ENCODE data around the gene TLX2.

TLX2 gene

DNA sequence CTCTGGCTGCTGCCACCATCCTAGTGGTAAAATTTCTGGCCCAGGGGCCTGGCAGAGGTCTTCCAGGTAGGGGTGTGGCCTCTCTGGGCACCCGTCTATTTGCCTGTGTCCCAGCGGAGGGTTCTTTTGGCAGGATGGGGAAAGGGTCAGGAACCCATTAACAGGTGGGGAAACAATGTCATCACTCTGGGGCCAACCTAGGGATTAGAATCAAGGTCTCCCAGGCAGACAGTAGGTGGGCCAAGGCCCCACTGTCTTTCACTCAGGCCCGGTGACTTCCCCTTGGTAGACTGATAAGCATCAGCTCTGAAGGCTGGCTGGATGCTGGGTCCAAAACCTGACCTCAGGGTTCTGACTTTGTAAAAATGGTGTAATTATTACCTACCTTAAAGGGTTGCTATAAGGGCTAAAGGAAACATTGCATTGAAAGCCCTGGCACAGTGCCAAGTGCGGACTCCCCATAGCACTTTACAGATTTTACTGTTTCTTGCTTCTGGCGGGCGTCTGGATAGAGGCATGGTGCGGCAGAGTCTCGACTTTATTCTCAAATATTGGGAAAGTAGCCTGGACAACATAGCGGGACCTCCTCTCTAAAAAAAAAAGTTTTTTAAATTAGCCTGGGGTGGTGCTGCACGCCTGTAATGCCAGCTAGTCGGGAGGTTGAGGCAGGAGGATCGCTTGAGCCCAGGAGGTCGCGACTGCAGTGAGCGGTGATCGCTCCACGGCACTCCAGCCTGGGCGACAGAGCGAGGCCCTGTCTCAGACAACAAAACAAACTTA is 17.1 kb upstream of the TLX2 start:
- no peak for DNase-seq (ENCODE audit: low spot score)

DNA sequence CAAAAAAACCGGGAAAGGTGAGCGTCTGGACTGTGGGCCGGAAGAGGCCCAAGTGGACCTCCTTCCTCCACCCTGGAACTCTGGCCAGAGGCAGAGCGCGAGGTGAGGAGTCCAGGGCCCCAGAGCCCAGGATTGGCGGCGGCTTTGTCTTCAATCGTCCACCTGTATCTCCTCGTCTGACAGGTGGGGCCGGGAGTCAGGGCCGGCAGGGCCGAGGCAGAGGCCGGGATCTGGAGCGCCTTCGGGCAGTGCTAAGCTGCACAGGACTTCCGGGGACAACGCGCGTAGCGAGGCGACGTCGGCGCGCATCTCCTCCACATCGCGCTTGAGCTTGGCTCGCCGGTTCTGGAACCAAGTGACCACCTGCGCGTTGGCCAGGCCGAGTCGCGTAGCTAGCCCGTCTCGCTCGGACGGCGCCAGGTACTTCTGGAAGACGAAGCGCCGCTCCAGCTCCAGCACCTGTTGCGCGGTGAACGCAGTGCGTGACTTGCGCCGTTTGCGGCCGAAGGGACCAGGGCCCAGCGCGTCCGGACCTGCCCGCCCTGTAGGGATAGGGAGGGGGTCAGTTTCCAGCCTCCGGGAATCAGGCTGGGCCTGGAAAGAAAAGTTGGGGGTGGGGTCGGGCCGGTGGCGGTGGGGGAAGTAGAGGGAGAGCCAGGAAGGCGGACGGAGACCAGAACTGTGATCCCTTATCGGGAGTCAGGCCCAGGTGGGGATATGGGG is 16.3 kb upstream of the TLX2 start:
- no peak for DNase-seq (ENCODE audit: low spot score)

DNA sequence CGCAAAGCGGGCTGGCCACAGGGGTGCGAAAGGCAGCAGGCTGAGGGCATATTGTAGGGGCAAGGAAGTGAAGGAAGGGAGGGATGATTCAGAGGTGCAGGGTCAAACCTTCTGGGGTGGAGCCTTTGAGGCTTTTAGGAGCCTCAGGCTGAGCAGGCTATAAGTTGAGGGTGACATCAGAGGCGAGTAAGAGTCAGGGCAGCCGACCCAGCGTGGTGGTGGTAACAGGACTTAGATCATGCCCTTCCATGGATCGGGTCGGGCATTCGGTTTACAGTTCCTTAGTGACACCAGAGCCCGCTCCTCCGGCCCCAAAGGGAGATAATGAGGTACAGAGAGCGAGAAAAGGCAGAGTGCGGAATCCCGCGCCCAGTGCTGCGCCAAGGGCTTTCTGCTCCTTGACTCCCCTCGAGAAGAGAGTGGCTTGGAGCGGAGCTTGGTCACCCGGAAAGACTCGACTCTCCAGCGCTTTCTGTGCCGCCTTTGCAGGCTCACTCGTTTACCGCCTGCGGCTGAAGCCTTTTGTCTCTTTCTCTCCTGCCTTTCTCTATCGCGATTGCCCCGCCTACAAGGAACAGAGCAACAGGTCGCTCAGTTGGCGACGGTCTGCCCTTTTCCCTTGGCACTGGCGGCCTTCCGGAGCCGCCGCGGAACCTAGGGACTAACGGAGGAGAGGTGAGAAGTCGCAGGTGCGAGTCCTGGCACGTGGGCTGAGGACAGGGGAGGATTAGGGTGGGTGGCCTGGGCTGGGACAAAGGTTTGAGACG is 15.6 kb upstream of the TLX2 start:
- DNase-seq (ENCODE audit: low spot score), result peak; percentile 45

DNA sequence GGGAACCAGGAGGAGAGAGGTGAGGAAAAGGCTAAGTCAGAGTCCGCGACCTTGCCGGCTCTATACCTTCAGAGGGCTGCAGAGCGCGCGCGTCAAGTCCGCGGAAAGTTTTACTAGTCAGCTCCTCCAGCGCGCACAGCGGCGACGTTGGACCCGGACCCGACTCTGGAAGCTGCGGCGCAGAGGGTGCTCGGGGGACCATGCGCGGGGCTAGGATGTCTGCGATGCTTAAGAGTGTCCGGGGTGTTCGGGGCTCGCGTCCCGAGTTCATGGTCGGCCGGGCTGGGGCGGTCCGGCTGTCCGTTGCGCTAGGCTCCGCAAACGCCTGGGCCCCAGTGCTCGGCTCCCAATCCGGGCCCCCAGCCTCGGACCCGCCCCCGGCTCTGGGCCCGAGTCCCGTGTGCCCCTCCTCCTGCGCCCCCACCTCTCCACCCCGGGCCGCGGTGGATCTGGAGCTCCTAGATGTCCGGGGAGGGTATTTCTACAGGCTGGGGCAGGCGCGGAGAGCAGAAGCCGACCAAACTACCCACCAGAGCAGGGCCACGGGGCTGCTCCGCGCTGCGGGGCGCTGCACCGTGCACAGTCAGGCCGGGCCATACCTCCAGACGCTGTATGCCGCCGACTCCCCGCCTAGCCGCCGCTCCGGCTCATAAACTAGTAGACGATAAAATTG is 14.8 kb upstream of the TLX2 start, which contains the start of gene LBX2:
LBX2 (minus strand) TSS at position 337 of the 673 bp plus-strand sequence; CDS start at position 271, 66 bp downstream.
- no peak for DNase-seq (ENCODE audit: low spot score)

DNA sequence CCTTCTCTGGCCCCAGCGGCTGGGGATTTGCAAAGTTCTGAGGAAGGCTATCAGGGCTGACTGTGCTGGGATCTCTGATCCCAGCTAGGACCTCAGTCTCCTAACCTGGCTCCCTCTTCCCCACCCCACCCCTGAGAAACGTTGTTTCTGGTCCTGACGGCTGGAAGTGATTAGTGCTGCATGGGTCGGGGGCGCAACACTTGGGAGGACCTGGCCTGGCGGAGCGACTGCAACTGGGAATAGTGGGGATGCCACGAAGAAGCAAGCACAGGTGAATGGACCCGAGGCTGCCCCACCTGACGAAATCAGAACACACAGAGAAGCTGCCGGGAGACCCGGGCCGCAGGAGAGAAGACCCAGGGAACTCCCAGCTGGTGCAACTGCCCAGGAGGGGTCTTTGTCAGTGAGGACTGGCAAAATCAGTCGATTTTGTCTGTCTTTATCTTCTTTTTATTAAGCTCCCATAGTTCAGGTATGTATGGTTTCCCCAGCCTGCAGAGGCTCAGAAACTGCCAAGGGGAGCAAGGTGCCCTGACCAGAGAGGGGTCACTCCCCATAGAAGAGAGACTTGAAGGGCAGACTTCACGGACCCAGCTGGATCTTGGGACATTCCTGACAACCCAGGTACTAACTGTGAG is 14.2 kb upstream of the TLX2 start:
- no peak for DNase-seq (ENCODE audit: low spot score)

DNA sequence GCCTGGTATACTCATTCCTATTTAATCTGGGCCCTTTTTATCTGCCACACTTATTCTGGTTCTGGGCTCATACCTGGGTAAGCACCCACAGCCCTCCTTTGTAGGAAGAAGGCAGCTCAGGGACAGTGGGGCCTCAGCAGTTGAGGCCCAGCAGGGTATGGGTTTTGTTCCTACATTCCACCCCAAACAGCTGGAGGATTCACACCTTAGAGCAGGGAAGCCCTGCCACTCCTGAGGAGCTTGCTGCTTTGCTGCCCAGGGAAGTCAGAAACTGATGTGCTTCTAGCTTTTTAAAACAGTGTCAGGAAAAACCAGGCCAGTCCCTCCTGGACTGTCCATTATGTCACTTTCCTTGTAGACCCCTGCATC is 13.7 kb upstream of the TLX2 start:
- DNase-seq (ENCODE audit: low spot score), result no peak

DNA sequence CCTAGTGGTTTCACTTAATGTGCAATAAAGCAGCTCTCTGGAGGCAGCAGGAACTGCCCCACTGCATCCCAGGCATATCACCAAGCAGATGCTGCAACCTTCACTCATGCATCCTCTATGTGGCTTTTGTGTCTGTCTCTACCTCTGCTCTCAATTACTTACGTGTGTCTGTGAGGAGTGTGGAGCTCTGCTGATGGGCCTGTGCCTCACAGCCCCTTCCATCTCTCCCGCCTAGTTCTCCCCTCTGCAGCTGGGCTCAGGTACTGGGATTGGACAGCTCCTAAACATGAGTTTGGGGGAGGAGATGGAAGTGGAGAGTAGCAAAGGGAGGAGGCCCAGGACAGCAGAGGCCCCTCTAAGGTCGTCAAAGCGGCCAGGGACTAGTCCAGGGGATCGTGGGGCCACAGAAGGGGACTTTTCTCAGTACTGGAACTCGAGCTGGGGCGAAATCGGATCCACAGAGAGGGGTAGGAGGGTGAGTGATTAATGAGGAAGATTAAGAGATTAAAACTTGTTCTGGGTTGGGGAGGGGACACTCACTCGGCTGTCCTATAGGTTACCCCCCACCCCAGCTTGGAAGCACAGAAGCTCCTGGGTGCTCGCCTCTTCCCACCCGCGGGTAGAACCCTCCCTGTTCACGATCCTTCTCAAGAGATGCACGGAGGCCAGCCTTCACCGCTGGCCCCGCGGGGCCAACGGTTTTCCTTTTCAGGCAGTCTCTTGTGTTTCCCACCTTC is 12.7 kb upstream of the TLX2 start:
- no peak for DNase-seq (ENCODE audit: low spot score)

DNA sequence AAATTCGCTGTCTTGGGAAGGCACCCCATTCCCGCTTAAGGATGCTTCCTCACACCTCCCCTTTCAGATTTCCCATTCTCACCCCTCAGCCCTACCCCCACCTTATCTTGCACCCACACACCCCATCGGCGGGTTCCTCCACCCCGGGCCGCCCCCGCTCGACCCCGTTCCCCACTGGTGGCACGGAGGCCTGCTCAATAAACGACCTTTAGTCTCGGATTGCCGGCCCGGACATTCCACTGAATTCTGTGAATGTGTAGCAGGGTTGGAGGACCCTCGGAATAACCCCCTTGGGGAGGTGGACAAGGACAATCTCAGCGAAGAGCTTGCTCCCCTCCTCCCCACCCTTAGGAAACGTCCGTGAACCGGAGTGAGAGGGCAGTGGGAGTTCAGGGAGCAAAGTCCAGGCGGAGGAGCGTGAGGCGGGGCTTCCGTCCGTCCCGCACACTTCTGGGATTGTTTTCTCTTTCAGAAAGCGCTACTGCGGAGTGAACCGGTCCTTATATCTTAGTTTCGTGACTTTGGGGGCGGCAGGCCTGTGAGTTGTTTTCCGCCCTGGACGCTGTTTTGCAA is 12.0 kb upstream of the TLX2 start:
- DNase-seq (ENCODE audit: low spot score), result no peak

DNA sequence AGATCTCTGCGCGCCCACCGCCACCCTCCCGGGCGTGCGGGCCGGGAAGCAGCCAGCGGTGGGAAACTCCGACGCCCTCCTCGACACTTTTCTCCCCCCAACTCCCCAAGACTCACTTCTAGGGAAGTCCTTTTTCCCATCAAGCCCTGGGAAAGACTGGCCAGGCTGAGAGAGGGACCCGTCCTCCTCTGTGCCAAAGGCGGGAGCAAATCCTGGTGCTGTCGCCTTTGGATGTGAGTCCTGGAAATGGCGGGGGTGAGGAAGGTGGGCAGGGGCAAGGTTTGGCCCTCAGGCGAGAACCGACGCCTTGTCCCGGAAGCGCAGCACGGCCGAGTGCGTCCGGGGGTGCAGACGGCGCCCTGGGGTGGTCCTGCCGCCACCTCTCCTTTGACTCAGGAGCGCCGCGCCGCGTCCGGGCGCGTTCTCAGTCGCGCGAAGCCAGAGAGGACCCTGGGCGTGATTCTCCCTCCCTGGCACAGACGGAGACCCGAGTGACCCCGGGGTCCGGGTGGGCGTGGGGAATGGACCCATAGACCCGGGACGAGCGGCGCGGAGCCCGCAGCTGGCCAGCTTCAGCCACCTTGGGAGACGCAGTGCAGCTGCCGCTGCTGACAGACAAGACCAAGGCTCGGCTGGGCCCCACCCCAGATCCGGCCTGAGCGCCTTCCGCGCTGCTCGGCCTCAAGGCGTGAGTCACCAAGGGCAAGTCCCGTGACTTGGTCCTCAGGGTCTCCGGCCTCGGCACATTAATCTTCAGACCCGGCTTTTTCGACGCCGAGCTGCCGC is 11.3 kb upstream of the TLX2 start:
- DNase-seq (ENCODE audit: low spot score), result peak; percentile 56

DNA sequence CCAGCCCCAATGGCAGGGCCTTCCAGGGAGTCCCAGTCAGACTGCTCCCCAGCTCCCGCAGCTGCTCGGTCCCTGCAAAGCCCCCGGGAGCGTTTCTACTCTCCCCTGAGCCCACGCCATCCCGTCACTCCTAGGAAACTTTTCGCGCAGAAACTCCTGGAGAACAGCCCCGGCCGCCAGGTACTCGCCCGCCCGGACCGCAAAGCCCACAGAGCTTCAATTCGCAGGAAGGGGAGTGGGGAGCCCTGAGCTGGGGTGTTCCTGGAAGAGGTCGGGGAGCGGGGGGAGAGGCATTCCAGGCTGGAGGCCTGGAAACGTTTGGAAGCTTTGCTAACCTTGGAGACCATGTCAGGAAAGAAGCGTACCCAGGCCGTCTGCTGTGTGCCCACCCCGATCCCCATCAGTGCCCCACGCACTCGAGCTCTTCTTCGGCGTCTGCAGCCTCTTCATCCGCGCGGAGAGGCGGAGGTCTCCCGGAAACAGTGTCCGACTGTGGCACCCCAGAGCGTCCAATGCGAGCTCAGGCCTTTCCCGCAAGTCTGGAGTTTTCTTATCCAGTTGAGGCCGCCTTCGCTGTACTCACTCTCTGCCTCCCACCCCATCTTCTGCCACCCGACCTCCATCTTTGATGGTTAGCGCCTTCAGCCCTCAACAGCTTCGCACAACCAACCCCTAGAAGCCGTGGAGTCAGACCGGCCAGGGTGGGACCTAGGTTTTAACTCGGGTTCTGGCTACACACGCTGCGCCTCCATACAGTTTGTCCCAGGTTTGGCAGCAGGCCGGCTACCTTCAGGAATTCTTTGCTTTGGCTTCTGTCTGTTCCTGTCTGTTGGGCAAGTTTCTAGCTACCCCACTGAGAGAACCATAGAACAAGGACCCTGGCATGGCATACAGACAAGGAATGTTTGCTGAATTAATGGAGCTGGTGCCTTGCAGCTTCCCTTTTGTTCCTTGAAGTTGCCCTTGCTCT is 10.5 kb upstream of the TLX2 start:
- DNase-seq (ENCODE audit: low spot score), result no peak

DNA sequence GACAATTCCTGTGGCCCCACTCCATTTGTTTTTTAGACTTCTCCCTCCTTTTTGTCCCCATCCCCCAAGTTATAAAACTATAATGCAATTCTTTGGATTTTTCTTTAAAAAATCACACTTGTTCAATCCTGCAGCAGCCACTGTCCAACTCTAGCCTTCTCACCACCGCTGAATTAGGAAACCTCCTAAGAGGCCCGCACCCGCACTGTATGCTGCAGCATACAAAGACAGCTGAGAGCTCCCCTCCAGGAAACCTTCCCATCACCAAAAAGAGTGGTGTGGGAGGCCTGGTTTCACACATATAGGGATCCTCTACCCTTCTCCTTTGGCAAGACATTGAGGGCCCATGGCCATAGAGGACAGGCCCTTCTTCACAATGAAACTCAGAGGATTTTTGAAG is 9.7 kb upstream of the TLX2 start:
- DNase-seq (ENCODE audit: low spot score), result no peak

DNA sequence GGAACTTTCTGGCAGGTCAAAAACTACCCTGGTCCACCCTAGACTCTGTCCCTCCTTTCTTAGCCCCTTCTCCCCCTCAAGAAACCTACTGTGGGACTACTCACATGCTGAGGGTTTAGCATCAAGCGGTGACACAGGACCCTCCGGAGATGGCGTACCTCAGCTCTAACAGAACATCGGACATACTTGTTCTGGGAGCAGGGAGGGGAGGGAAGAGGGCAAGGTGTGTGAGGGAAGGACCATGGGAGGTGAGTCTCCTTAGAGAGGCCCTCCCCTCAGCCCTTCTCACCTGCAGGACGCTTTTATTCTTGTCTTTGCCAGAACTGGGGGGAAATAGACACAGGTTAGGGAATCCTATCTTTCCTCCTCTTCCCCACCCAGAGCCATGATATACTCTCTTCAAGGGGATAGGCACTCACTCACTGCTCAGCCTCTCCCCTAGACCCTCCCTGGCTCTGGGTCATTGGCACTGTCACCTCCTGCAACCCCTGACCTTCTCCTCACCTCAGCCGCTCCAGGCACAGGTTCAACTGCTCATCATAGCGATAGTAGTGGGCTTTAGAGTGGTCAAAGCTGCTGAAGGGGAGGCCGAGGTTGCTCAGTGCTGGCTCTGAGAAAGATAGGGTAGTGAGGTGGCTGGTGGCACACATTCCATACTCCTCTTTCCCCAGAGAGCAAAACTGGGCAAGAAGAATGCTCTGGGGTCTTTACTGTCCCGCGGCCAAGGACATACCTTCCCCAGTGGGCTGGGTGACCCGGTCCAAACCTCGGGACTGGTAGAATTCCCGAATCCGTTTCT is 8.6 kb upstream of the TLX2 start:
- no peak for DNase-seq (ENCODE audit: low spot score)

DNA sequence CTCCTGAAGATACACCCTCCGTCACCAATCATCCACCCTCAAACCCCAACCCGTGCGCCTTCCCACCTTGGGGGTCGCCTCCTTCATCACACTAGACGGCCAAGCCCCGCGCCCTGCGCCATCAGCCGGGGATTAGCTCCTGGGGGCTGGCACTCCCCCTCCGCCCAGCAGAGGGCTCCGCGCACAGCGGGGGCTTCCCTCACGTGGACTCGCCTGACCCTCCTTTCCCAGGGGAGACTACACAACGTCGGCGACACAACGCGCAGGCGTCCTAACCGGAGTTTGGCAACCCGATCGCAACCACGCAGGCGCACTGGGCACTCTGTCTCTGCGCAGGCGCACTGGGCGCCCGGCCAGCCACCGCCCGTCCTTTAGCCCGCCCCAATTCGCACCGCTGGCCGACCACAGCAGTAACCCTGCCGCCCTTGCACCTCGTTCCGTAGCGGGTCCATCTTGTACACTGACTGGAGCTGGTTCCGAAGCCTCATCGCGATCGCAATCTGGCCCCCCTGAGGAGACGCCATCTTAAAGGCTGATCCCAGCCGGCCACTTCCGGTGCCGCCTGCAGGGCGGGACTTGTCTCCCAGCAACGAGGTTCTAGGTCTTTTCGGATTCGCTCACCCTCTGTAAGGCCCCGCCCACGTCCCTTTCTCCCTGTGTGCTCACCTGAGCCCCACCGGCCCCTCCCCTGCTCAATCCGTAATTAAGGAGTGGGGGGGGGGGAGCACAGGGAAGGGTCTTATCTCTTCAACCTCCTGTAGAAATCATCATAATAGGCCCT is 6.9 kb upstream of the TLX2 start, which contains the start of gene PCGF1:
PCGF1 (minus strand) TSS at position 551 of the 781 bp plus-strand sequence; CDS start at position 524, 27 bp downstream.
- DNase-seq (ENCODE audit: low spot score), result peak; percentile 98

DNA sequence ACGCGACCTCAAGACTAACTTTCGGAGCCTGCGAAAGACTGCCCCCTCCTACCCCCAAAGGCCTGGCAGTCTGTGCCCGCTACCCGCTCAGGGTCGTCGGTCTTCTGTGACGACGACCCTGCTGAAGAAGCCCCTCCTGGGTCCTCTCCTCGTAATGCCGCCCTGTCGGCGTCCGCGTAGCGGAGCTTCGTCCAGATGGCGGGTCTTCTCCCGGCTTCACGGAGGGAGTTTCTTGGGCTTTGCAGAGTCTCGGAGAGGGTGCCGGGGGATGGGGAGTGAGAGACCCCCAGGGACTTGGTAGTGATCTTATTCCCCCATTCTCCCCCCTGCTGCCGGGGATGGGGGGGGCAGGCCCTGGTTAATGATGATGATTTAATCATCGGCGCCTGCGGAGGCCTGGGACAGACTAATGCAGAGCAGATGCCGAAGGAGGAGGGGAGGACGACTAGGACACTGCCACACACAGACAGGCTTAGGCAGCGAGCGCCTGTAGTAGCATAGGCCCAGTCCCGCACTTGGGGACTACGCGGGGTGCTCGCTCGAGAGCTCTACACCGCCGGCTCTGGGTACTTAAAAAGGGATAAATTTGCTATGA is 6.2 kb upstream of the TLX2 start:
- no peak for DNase-seq (ENCODE audit: low spot score)

DNA sequence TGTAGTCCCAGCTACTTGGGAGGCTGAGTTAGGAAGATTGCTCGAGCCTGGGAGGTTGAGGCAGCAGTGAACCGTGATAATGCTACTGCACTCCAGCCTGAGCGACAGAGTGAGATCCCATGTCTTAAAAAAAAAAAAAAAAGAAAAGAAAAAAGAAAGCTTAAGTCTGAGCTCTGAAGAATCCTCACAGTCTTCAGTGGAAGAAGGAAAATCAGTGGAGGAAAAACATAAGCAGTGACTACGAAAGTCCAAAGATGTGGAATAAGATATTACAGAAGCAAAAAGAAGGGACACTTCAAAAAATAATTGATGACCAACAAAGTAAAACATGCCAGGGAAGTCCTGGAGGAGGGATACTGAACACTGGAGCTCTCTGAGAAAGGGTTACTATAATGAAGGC is 4.0 kb upstream of the TLX2 start:
- DNase-seq (ENCODE audit: low spot score), result no peak

All from CD4-positive, alpha-beta T cell treated with Interleukin-15 for 4 hours (primary cell).